Stimulated activated CD4-positive, alpha-beta T cell treated with anti-CD3 and anti-CD28 coated beads, TNF-alpha, amount 100 ng/mL, for 48 hours (primary cell): ENCODE measurements around the gene OLFM1.
"Not testable (repeated sequence)": the region's sequence is repeated elsewhere in the genome, so short reads cannot be mapped to it uniquely, and the experiment has no call there.

Source experiments
- DNase-seq, 3 donors: peaks; one replicate each; pipeline ENCODE4 v3.0.0-alpha.2; 2020; ENCODE audit warnings: low read depth in 3 of 3

Gene OLFM1

DNA sequence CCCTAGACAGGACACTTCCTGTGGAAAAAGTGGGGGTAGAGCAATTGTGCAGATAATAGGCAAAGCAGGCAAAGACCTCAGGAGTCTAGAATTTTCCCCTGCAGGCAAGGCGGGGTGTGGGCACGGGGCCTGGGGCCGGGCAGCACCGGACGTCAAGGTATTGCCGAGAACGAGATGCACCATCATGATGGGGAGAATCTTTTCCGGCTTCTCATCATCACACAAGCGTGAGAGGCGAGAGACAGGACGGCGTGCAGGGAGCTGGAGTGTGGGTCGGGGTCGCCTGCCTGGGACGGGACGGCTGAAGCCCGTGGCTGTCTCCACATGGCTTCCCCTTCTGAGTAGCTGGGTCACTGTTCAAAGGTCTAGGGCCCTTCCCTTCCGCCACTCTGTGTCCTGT, 44.5 kb downstream of the OLFM1 start:
- DNase-seq, result no peak

DNA sequence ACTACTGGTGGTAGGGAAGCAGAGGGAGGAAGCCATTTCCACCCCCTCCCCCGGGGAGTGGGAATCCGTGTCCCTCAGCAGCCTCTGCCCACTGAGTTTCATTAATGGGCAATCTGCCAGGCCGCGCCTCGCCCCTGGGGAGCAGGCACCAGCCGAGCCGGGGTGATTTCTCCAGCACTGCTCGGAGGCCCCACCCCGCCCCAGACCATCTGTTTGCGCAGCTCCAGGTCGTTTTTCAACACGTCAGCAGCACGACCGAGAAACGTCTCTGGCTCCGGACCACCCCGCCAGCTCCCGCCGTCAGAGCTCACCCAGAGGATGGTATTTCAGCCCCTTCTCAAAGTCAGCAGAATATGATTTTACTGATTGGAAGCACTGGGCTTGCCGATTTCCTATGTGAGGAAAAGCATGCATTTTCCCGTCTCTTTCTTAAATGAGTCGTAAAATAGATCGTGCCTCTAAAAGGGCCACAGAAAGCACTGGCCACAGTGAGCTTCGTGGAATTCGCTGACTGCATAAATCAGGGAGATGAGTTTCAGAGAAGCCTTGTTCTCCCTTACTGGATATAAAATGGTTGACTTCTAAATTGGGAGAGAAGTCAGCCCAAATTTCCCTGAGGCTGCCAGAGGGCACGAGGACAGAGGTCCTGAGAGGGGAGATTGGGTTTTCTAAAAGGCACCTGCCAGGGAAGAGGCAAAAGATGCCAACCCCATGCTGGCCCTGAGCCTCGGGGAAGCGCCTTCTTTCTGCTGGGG, 47.0 kb downstream of the OLFM1 start:
- no peak for DNase-seq

DNA sequence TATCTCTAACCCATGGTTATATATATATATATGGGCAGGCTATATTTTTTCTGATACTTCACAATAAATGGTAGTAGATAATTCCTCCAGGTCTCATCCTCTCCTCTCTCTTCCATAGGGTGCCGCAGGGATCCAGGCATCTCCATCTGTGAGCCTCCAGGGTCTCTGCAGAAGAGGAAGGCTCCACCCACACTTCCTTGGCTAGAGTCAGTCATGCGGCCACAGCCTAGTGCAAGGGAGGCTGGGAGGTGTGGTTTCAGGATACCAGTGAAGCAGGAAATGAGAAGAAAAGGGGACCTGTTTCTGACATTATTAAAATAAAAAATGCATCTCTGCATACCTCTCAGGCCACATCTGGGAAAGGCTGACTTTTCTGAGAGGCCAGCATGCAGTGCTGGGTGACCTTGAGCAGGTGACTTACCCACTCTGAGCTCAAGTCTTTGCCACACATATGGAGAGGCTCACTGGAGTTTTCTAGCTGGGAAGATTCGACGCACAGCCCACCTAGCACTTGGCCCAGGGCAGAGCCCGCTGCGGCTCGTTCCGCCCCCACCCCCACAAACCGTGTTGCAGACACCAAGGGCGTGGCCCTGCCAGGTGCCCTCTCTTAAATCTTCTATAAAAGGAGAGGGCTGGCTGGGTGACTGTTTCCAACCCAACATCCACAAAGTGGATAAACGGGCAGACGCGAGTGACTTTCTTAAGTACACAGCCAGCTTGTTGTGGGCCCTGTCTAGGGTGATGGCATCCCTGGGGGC, 47.9 kb downstream of the OLFM1 start:
- no peak for DNase-seq

DNA sequence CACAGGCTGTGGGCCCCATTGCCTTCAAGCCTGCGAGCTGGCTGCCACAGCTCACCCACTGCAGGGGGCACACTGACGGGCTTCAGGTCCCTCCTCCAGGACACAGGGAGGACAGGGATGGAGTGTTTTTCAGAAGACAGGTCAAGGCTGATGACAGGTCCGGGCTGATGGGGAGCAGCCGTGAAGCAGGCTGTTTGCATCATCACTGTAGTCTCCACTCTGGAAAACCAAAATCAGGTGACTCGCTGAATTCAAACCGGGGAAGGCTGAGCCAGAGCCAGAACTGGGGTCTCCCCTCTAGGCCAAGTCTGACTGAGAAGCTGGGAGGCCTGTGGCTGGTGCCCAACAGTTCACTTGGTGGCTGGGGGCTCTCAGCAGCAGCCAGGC, 48.5 kb downstream of the OLFM1 start:
- DNase-seq, result no peak

DNA sequence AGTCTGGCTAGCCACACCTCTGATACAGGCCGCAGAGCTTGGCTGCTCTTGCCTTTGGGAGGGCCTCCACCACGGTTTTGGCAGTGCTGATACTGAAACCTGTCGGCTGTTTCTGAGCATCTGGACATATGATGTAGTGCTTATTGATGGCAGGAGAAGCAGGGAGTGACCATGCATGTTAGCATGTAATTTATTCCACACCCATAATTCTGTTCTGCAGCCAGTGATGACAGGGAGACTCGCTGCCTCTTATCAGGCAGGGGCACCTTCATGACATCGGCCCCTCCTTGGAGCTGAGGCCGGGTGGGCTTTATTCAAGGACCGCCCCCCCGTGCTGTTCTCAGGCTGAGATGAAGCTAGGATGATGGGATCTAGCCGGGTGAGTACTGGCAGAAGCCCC, 49.0 kb downstream of the OLFM1 start:
- no peak for DNase-seq

DNA sequence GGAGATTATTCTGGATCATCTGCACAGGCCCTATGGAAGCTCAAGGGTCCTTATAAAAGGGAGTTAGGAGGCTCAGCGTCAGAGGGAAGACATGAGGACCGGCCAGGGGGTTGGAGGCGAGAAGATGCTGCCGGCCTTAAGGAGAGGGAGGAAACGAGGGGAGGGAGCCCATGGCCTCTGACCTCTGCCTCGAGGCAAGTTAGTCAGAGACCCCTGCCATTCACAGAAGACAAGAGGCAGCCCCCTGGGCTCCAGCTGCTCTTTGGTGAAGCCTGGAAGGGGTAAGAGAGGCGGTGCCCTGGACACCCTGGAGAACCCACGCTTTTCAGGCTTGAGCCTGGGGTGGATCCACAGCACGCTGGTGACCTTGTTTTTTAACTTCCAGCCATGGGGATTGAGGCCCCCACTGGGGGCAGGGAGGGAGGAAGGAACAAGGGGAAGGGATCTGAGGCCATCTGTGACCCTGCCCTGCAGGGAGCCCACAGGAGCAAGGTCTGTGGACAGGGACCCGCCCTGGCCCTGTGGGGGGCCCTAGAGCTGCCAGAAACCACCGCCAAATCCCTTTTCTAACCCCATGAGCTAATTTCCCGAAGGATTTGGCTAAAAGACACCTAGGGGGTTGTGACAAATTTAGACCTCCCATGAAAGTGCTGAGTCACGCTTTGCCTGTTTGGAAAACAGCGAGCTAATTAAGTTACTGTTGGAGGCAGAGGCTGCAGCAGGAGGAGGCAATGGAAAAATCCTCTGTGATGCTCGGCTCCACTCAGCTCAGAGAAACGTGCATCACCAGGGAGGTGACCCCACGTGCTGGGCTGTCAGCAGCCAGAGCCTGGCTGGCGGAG, 49.7 kb downstream of the OLFM1 start:
- DNase-seq, result no peak

DNA sequence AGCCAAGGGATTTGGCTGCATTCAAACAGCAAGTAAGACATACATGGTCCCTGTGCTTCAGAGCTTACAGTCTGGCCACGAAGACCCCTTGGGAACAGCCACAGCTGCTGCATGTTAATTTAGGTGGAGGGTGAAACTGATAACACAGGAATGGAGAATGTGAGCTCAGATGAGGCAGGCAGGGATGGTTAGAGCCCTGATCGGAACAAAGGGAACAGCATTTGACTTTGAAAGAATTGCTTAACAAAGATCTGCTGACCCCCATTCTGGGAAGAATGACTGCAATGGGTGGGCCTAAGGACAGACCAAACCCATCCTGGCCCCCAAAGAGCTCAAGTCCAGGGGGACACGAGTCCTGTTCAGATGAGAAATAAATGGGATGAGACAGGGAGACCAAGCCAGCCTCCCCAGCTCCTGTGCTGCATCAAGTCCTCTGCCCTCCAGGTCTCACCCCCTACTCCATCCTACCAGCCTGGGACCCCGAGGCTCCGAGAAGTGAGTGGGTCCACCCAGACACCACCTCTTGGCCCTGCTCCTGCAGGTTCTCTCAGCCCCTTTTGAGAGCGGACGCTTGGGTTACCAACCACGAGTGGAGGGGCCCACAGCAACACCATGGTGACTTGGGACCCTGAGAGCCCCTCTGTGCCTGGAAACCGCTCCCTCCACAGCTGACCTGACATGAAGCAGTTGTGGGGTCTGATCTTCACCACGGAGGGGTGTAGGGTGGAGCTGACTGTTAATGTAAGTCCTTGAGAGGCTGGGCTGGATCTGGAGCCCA, 50.8 kb downstream of the OLFM1 start:
- DNase-seq, result no peak

DNA sequence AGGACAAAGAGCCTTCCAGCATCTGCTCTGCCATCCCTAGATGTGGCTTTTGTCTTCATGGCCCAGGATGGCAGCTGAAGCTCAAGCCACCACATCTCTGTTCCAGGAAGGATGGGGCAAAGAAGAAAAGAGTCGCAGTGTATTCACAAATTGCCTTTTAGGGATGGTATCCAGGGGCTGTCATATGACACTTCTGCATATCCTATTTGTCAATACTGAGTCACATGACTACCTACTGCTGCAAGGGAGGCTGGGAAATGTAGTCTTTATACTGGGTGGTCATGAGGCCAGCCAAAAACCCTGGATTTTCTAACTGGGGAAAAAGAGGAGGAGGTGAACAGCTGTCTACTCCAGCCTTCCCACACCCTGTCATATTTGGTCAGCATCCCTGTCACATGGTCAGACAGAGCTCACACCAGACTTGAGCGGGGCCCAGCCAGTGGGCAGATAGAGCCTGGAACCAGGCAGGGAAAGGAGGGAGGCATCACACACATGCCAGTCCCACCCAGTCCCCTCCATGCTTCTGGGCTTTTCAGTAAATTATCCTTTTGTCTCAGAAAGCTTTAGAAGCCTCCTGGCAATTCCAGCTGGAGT, 52.0 kb downstream of the OLFM1 start:
- no peak for DNase-seq

DNA sequence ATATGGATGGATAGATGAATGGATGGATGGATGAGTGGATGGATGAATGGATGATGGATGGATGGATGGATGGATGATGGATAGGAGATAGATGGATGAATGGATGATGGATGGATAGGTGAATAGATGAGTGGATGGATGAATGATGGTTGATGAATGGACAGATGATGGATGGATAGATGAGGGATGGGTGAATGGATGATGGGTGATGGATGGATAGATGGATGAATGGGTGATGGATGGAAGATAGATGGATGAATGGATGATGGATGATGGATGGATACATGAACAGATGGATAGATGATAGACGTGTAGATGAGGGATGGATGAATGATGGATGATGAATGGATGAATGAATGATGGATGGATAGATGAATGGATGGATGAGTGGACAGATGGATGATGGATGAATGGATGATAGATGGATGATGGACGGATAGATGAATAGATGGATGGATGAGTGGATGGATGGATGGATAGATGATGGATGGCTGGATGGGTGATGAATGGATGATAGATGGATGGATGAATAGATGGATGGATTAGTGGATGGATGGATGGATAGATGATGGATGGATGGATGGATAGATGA, 53.8 kb downstream of the OLFM1 start:
- no peak for DNase-seq

DNA sequence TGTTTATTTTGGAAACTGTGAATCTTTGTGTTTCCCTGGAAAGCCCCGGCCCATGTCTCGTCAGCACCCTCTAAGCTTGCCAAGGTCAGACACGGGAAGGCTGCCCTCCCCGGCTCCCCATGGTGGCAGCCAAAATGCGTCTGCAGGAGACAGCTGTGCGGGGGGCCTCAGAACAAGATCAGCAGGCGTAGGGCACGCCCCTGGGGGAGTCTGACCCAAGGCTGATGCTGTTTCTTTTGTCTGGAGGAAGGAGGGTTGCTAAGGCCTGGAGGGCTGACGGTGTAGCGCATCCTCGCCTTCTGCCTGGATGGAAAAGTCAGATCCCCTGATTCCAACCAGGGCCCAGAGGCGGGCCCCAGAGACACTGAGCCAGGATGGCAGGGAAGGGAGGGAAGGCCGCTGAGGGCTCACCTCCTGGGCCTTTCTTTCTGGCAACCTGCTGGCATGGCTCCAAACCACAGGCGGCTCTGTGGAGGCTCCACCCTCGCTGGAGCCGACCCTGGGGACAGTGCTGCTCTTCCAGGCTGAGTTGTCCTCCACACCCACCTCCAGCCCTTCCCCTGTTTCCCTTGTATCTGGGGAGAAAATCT, 57.2 kb downstream of the OLFM1 start:
- DNase-seq, result no peak

DNA sequence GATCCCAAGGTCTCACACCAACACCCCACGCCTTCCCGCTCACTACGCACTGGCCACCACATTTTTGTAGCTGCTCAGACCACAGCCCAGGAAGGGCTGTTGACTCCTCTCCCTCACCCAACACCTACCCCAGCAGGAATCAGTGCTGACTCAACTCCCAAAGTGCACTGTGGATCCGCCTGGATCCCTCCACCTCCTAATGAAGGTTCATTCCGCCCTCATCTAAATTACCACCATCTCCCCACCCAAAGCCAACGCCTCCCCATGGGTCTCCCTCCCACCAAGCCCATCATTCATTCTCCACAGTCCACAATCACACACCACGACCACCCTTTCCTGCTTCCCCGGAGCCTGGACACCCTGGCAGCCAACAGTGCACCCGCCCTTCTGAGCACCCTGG, 57.8 kb downstream of the OLFM1 start:
- no peak for DNase-seq

DNA sequence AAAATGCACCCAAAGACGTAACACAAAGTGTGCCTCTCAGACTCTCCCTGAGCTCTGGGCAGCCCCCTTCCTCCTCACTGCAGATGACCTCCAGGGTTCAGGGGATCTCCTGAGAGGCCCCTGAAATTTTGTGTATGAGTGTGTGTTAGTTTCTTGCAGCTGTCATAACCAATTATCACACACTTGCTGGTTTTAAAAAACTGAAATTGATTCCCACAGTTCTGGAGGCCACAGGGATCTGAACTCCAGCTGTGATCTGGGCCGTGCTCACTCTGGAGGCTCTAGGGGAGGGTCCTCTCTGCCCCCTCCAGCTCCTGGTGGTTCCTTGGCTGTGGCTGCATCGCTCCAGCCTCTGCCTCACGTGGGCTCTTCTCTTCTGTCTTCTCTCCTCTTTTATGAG, 58.8 kb downstream of the OLFM1 start:
- DNase-seq, result no peak

DNA sequence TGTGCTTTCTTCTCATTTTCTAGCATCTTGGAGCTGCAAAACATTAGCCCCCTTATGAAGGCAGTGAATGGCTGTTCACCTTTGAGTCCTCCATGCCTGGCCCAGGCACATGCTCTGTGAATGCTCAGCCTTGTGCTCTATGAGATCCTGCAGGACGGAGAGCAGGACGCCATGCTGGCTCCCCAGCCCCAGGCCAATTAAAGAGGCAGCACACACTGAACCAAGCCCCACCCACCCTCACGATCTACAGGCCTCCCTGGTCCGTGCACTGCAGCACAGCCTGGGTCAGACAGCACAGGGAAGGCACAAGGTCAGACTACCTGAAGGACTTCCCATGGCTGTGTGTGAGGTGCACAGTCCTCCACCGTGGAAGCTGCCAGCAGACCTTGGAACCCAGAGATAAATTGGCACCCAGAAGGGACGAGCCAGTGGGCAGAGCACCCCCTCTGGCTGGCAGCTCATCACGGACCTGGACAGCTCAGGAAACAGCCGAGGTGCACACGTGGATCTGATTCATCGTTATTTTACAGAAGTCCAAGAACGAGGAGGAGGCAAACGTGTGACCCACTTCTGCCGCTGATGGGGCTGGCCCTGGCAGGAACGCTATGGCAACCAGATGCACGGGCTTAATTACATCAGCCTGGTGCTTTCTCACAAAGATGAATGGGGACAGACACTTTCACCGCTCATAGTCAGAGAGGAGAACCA, 59.5 kb downstream of the OLFM1 start:
- no peak for DNase-seq

DNA sequence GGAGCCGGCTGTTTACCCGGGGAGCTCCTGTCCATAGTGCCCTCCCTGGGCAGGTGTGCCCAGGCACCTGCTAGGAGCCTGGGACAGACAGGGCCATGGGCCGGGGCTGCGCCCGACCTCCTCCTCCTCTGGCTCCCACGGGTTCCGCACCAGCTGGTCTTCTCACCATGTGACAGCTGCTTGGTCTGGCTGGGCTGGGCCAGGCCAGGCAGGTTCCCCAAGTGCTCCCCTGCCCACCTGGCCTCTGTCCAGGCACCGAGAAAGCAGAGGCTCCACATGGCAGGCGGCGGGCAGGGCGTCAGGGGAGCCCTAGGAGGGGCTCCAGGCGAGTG, 60.0 kb downstream of the OLFM1 start:
- DNase-seq, result no peak

DNA sequence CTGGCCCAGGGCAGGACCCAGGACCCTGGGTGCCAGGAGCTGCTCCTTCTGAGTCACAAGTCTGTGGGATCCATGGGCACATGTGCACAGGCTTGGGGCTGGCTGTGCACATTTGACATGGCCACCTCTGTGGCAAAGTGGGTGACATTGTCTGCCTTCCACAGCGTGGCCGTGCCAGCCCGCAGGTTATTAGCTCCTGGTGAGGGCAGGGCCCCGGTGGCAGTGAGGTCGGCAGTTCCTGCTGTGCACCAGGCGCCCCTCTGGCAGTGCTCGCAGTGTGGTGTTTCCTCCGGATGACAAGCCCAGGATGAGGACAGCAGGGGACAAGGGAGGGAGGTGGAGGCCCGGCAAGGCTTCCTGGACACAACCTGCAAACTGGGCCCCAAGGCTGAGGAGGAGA, 60.5 kb downstream of the OLFM1 start:
- DNase-seq, result no peak

DNA sequence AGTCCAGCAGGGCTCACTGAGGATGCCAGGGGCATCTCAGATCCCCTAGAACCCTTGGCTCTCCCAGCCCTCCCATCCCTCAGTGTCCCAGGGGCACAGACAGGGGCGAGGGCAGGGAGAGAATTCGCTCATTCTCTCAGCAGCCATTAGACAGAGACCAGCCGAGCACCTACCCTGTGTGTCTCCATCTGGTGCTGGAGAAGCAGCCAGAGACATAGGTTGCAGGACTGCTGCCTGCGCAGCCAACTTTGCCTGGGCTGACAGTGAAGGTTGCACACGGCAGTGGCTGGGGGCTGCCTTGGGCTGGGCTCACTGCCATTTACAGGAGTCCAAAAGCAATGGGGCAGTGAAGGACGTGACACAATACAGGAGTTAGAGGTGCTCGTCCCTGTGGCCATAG, 60.9 kb downstream of the OLFM1 start:
- DNase-seq, result no peak

DNA sequence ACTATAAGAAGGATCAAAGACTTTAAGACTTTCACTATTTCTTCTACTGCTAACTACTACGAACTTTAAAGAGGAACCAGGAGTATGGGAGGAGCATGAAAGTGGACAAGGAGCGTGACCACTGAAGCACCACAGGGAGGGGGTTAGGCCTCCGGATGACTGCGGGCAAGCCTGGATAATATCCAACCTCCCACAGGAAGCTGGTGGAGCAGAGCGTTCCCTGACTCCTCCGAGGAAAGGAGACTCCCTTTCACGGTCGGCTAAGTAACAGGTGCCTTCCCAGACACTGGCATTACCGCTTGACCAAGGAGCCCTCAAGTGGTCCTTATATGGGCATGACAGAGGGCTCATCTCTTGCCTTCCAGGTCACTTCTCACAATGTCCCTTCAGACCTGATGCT, 62.4 kb downstream of the OLFM1 start:
- not testable (repeated sequence) for DNase-seq

DNA sequence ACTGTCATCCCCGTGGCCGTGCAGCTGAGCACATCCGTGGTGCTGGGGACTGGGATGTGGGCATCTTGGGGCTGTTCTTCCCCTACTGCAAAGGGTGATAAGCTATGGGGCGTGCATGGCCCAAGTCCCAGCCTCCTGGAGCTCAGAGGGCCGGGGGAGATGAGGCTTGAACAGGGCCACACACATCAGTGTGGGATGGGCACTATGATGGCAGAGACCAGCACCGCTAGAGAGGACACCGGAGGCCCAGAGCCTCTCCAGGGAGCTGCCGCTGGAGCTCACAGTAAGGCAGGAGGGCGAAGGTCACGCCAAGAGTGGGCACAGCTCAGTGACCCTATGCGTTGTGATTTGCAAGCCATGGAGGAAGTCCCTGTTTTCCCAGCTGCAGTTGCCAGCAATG, 63.5 kb downstream of the OLFM1 start:
- DNase-seq, result no peak

DNA sequence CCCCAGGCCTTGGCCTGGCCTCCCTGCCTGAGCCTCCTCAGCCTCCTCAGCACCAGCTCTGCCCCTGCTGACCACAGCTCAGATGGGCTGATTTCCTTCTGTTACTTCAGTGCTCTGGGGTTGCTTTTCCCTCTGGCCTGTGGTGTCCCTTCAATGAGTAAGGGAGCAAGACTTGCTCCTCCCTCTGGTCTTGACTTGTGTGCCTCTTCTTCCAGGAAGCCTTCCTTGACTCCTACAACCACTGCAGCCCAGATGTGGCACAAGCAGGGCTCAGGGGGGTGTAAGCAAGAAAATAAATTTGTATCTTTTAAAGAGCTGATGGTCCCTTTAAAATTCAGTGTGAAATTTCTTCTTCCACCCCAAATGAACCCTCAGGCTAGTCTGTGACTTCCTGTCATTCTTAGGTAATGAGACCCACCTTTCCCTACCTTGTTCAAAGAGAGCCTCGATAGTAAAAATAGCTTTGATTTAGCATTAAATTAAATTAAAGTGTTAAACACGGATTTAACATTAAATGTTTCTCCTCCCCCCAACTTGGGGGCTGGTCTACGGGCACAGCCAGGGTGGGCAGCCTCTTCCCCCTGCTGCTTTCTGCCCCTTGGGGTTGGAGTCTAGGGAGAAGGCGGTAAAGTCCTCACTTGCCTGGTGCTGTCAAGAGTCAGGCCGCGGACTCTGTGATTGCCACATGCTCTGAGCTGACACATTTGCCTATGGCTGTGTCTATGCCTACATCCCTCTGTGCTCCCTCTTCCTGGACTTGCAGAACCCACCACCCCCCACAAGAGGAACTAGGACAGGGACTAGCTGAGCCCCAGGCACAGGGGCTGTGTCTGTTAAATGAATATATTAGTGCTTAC, 64.5 kb downstream of the OLFM1 start:
- no peak for DNase-seq
